Activated CD4-positive, alpha-beta memory T cell treated with anti-CD3 and anti-CD28 coated beads, Interleukin-2, amount 10 ng/mL, durations not matched to agents 7 days and 5 days (primary cell): ENCODE measurements around the gene NAA50. TPM values are rescaled to one million over a fixed set of nuclear protein-coding genes. Genes with fewer than 3 reads are reported as not detected.
A peak's percentile ranks its signal among the peaks of the same experiment; 100 is the strongest.

Source experiments
- CTCF ChIA-PET: fragments of 350-600 bp; sonication (Branson Sonifier 250); formaldehyde crosslinking; loops from one replicate; lab custom pipeline; 2021; ENCODE audit warnings: antibody characterized with exemption, inconsistent platforms; lab: Charles Lee
- POLR2A ChIA-PET: fragments of 350-600 bp; sonication (Branson Sonifier 250); formaldehyde crosslinking; loops from one replicate; lab custom pipeline; 2021; ENCODE audit warnings: antibody characterized with exemption; lab: Charles Lee
- DNase-seq: peaks from one replicate; pipeline ENCODE4 v3.0.0-alpha.2; 2020
- H3K27ac Mint-ChIP-seq: one replicate; pipeline ENCODE4 v1.8.0; 2021; ENCODE audit warnings: mild to moderate bottlenecking, mixed read lengths
- H3K27me3 Mint-ChIP-seq: one replicate; pipeline ENCODE4 v1.8.0; 2021; ENCODE audit warnings: mixed read lengths
- H3K36me3 Mint-ChIP-seq: one replicate; pipeline ENCODE4 v1.8.0; 2021; ENCODE audit warnings: low read depth, mixed read lengths
- H3K4me1 Mint-ChIP-seq: one replicate; pipeline ENCODE4 v1.8.0; 2021; ENCODE audit warnings: mixed read lengths
- H3K4me3 Mint-ChIP-seq: one replicate; pipeline ENCODE4 v1.8.0; 2021; ENCODE audit warnings: mild to moderate bottlenecking, mixed read lengths
- H3K9me3 Mint-ChIP-seq: one replicate; pipeline ENCODE4 v1.8.0; 2021; ENCODE audit warnings: mixed read lengths
- total RNA-seq, 2 experiments: library from RNA; stranded (reverse); gene quantifications; one replicate each; pipeline ENCODE4 v1.2.3, GENCODE V29; 2021

Gene NAA50
- total RNA-seq, 2 experiments from 2014 or later, result 104 to 106 TPM

DNA sequence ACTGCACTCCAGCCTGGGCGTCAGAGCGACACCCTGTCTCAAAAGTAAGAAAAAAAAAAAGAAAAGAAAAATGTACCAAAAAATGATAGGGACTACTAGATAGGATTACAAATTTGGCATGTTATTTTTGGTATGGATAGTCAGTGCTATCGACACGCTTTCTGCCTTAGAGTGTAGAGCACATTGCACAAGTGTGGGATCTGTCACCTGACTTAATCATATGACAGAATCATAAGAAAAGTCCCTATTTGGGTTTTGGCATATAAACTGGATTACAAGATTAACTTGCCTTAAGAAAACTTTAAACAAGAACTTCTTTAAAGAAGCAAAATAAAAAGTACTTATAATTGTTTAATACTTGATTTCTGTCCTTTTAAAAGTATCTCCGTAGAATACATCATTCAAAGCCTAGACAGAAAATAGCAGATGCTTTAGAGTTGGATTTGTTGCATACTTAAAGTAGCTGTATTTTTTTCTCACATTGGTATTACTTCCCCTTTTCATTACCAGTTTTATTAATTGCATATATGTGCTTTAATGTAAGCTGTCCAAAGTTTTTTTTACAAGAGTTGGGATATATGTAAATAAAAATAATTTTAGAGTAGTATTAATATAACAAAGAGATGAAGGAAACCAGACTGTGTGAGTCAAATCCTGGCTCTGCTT, 8.6 kb upstream of the NAA50 start:
- peaks cover 6% of the 10 kb centered on the region for H3K36me3 Mint-ChIP-seq
- H3K27me3 Mint-ChIP-seq, result no peaks in the 10 kb centered on the region
- H3K4me1 Mint-ChIP-seq, result no peaks in the 10 kb centered on the region
- peaks cover 2% of the 10 kb centered on the region for H3K9me3 Mint-ChIP-seq
- no peak overlapping the region for H3K27ac Mint-ChIP-seq
- DNase-seq, result no peak
- no peak overlapping the region for H3K4me3 Mint-ChIP-seq
- POLR2A ChIA-PET, result no interaction called here
- CTCF ChIA-PET, result interaction anchor here (0.5 kb wide), 1 partner anchor 22 kb away, joined by 4 read pairs; no protein-coding TSS in a partner anchor

DNA sequence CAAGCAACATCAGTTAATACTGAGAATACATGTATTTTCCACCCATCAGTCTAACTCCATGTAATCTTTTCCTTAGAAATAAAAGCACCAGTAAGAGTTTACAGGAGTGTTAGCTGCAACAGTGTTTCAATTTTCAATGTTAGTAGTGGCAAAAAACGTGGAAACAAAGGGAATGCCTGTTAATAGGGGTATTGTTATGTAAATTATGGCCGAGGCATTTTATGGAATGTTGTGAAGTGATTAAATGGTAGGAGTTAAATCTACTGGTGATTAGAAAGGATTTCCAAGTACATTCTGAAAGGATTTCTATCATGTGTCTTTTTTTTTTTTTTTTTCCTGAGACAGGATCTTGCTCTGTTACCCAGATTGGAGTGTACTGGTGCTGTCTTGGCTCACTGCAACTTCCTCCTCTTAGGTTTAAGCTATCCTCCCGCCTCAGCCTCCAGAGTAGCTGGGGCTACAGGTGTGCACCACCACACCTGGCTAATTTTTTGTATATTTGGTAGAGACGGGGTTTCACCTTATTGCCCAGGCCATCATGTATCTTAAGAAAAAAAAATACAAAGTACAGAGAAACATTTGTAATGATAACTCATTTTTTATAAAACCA, 7.4 kb upstream of the NAA50 start:
- Mint-ChIP-seq H3K4me1 (peaks cover 9% of the 10 kb centered on the region), H3K4me3 (no peak overlapping the region), H3K36me3 (peaks cover 6% of the 10 kb centered on the region), H3K27ac (no peak overlapping the region), H3K9me3 (peaks cover 2% of the 10 kb centered on the region), H3K27me3 (no peaks in the 10 kb centered on the region)
- POLR2A ChIA-PET, result no interaction called here
- CTCF ChIA-PET, result no interaction called here
- no peak for DNase-seq

DNA sequence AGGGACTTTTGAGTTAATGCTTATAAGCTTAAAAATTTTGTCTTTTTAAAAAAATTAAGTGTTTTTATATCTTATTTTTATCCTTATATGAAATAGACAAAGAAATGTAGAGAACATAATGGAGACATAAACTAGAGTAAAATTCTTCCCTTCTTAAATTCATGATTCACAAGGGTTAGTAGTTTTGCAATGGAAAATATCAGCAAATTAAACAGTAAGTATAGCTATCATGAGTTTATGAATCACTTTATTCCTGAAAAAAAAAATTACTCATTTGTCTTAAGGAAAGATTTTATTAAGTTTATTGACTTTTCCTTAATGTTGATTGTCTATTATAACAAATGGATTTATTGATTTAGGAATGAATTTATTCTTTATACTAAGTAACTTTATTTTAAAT, 5.1 kb upstream of the NAA50 start:
- CTCF ChIA-PET, result interaction anchor here (0.8 to 1.5 kb wide), 4 partner anchors 13 to 84 kb away, joined by 3 to 4 read pairs (median 3); no protein-coding TSS in a partner anchor
- POLR2A ChIA-PET, result no interaction called here
- no peak for DNase-seq
- no peak overlapping the region for H3K27ac Mint-ChIP-seq
- H3K4me3 Mint-ChIP-seq, result no peak overlapping the region
- H3K9me3 Mint-ChIP-seq, result no peaks in the 10 kb centered on the region
- peaks cover 9% of the 10 kb centered on the region for H3K36me3 Mint-ChIP-seq
- peaks cover 19% of the 10 kb centered on the region for H3K4me1 Mint-ChIP-seq
- no peaks in the 10 kb centered on the region for H3K27me3 Mint-ChIP-seq

DNA sequence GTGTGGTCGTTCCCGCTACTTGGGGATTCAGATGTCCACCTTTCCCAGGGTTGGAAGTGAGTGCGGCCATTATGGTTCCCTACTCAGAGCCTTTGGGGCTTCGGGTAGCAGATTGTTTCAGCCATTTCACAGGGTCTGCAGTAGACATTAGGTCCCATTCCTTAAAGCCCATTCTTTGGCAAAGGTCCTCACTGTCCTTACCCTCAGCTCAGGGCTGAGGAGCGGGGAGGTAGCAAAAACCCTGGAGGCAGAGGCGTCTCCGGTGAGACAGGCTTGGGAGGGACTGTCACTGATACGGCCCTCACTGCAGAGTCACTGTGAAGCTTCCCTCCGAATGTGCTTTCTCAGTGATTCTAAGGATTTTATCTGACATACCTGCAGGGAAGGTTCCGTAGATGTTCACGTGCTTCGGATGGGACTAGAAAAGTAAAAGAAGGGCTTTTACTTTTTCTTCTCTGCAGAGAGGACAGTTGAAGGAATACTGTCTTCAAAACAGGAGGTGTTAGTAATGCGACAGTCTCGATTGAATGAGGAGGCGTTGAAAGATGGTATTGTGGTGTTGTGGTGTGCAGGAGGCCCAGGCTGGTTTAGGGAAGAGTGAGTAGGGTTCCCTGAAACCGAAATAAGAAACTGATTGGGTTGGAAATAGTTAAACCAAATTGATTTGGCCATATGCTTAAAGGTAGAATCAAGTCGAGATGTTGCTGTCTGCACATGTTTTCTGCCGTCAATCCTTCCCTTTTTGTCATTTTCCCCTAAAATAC, 1.4 kb upstream of the NAA50 start:
- Mint-ChIP-seq H3K27me3 (no peaks in the 10 kb centered on the region), H3K36me3 (peaks cover 16% of the 10 kb centered on the region), H3K4me3 (peak overlapping the region; percentile 98), H3K27ac (peak overlapping the region; percentile 100), H3K9me3 (no peaks in the 10 kb centered on the region), H3K4me1 (peaks cover 40% of the 10 kb centered on the region)
- DNase-seq, result peak; percentile 26
- ChIA-PET CTCF (interaction anchor here (1.0 to 3.2 kb wide), 4 partner anchors 13 to 308 kb away, joined by 3 to 65 read pairs (median 4); partner anchors contain the start of gene GRAMD1C), POLR2A (interaction anchor here (0.7 to 4.1 kb wide), 10 partner anchors 9 to 467 kb away, joined by 3 to 58 read pairs (median 7); partner anchors contain the start of genes SPICE1 and USF3)

DNA sequence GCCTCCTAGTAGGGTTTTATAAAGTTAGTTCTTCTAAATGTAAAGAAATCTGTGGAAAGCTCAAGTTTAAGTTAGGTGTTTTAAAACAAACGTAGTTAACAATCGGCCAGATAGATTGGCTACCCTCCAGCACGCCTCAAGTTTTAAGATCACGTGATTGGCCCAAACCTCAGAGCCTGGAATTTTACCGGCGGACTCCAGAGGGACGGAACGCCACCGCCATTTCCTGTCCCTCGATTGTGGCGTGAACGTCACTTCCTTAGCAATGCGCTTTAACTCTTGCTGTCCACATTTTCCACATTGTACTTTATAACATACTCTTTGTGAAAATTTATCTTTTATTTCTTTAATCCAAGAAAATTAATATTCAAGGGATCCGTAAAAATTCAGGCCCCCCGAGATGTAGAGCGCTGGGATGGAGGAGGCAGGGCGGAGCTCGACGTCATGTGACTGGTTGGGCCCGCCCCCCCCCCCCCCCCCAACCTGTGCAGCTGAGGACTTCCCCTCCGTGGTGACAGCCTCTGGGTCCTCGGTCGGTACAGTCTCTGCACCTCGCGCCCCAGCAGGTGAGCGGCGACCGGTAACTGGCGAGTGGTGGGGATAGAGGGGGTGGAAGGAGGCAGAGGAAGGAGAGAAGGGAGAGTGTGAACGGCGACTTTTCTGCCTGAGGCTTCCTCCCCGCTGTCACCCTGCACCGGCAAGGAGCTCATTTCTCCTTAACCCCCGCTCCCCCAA, 666 bp upstream of the NAA50 start, which contains the start of gene ATP6V1A:
TSS of gene ATP6V1A (plus strand) at position 488 of the 735 bp plus-strand sequence. CDS start 31,719 bp downstream, outside the sequence.
- peak; percentile 85 for DNase-seq

DNA sequence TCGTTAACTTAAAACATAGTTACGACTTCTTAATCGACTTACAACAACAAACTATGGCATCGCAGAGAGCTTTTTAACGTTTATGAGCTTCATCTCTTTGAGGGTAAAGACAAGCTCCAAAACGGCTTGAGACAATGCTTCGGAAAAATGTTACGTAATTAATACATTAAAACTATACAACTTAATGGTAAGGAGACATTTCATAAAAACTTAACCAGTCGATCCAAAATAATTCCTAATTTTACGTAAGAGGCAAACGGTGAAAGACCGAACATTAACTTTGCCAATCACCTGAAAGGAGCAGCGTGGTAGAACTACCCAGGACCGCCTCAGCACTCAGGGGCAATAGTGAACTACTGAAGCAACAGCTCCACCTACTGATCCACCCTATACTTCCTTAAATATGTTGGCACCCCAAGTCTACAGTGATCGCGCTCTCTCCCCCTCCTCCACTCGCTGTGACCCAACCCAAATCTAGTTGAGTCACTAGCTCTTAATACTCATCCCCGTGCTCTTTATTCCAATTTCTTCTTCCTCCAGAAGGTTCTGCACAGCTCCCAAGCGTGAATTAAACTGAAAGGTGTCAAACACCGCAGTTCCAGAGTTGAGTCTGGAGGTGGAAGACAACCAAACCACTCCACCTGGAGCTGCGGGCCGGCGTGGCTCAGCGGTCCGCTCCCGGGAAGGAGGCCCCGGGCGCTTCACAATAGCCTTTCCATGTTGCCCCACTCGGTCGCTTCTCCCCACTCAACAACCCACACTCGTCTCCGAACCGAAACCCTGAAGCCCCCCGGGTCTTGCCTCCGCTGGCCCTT, 901 bp downstream of the NAA50 start:
- DNase-seq, result peak; percentile 80
- Mint-ChIP-seq H3K4me3 (peak overlapping the region; percentile 98), H3K9me3 (no peaks in the 10 kb centered on the region), H3K27me3 (no peaks in the 10 kb centered on the region), H3K27ac (peak overlapping the region; percentile 100), H3K4me1 (peaks cover 58% of the 10 kb centered on the region), H3K36me3 (peaks cover 21% of the 10 kb centered on the region)
- POLR2A ChIA-PET, result interaction anchor here (0.6 to 4.1 kb wide), 13 partner anchors 10 to 562 kb away, joined by 3 to 58 read pairs (median 4); partner anchors contain the start of genes CCDC191, QTRT2, SPICE1 and USF3
- CTCF ChIA-PET, result interaction anchor here (0.8 to 3.2 kb wide), 23 partner anchors 11 to 385 kb away, joined by 3 to 65 read pairs (median 4); partner anchors contain the start of genes GRAMD1C, SPICE1 and USF3

More for the DNA sequence above, 666 bp upstream of the NAA50 start, which contains the start of gene ATP6V1A:
- H3K9me3 Mint-ChIP-seq, result no peaks in the 10 kb centered on the region
- CTCF ChIA-PET, result interaction anchor here (1.0 to 3.2 kb wide), 6 partner anchors 12 to 309 kb away, joined by 3 to 65 read pairs (median 7); partner anchors contain the start of genes GRAMD1C, SPICE1 and USF3
- no peaks in the 10 kb centered on the region for H3K27me3 Mint-ChIP-seq
- peaks cover 47% of the 10 kb centered on the region for H3K4me1 Mint-ChIP-seq
- peak within 1 kb of the TSS; percentile 98 for H3K4me3 Mint-ChIP-seq
- H3K27ac Mint-ChIP-seq, result peak within 1 kb of the TSS; percentile 100
- POLR2A ChIA-PET, result interaction anchor here (0.7 to 4.1 kb wide), 14 partner anchors 9 to 468 kb away, joined by 3 to 58 read pairs (median 4); partner anchors contain the start of genes SPICE1 and USF3
- peaks cover 16% of the 10 kb centered on the region for H3K36me3 Mint-ChIP-seq

DNA sequence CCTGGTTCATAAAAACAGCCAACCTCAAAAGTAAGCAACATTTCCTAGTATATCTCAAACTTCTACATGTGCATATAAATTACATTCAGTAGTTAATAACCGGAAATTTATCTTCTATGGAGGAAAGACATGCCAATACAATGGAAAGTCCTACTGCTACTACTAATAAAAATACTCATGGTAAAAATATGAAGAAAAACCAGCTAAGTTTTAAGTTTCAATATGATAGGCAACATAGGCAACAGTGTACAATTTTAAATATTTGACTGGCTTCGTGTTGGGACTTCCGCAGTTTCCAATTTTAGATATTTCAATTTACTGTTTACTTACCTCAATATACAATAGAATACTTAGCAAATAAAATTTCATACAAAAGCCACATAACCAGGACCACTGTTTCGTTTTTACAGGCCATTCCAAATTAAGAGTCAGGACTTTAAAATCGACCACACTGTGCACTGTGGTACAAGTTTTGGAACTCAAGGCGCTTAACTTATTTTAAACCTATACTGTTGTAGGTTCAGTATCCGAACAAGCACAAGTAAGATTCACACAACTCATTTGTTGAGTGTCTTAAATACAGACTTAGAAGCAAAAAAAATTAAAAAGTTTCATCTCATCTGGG, 2.9 kb downstream of the NAA50 start:
- Mint-ChIP-seq H3K9me3 (no peaks in the 10 kb centered on the region), H3K4me1 (peaks cover 52% of the 10 kb centered on the region), H3K36me3 (peaks cover 18% of the 10 kb centered on the region), H3K27ac (peak overlapping the region; percentile 63), H3K27me3 (no peaks in the 10 kb centered on the region), H3K4me3 (peak overlapping the region; percentile 98)
- ChIA-PET CTCF (interaction anchor here (0.6 kb wide), 1 partner anchor 1095 kb away, joined by 4 read pairs; no protein-coding TSS in a partner anchor), POLR2A (no interaction called here)
- no peak for DNase-seq

DNA sequence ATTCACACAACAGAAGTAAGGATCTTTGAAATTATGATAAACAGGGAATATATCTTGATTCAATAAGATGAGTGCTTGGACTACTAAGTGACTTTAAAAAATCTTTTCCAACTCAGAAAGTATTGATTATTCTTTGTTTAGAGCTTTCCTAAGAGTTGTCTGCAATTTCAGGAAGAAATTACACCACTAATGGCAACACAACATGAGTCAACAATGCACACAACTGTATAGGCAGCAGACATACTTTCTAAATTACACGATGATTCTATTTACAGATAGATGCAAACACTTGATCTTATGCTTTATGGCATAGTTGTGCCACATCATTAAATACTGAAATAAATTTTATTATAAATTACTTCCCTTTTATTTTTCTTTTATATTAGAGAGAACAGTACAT, 4.4 kb downstream of the NAA50 start:
- Mint-ChIP-seq H3K27ac (peak overlapping the region; percentile 60), H3K36me3 (peaks cover 16% of the 10 kb centered on the region), H3K4me3 (no peak overlapping the region), H3K9me3 (no peaks in the 10 kb centered on the region), H3K4me1 (peaks cover 57% of the 10 kb centered on the region), H3K27me3 (no peaks in the 10 kb centered on the region)
- no peak for DNase-seq
- POLR2A ChIA-PET, result interaction anchor here (0.6 to 1.3 kb wide), 6 partner anchors 15 to 480 kb away, joined by 3 to 4 read pairs (median 3); no protein-coding TSS in a partner anchor
- CTCF ChIA-PET, result interaction anchor here (0.7 to 1.6 kb wide), 8 partner anchors 9 to 246 kb away, joined by 3 to 5 read pairs (median 3); no protein-coding TSS in a partner anchor

DNA sequence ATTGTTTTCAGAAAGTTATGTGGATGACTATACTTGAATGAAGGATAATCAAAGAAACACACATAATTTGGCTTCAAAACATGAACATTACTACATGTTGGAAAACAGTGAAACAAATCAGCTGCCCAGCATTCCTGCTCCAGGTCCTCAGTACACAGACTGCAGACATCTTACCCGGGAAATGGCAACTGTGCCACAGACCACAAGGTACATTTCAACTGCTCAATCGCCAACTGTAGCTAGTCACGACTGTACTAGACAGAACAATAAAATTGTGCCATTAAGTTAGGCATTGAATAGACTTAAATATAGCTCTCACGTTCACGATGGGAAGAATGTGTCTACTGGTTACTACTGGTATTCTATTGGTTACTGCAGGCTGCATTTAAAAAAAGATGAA, 5.0 kb downstream of the NAA50 start:
- peak overlapping the region; percentile 60 for H3K27ac Mint-ChIP-seq
- no peak overlapping the region for H3K4me3 Mint-ChIP-seq
- POLR2A ChIA-PET, result interaction anchor here (1.3 kb wide), 1 partner anchor 481 kb away, joined by 4 read pairs; no protein-coding TSS in a partner anchor
- no peak for DNase-seq
- H3K4me1 Mint-ChIP-seq, result peaks cover 61% of the 10 kb centered on the region
- H3K9me3 Mint-ChIP-seq, result no peaks in the 10 kb centered on the region
- CTCF ChIA-PET, result interaction anchor here (1.6 kb wide), 1 partner anchor 33 kb away, joined by 3 read pairs; no protein-coding TSS in a partner anchor
- H3K36me3 Mint-ChIP-seq, result peaks cover 12% of the 10 kb centered on the region
- no peaks in the 10 kb centered on the region for H3K27me3 Mint-ChIP-seq

DNA sequence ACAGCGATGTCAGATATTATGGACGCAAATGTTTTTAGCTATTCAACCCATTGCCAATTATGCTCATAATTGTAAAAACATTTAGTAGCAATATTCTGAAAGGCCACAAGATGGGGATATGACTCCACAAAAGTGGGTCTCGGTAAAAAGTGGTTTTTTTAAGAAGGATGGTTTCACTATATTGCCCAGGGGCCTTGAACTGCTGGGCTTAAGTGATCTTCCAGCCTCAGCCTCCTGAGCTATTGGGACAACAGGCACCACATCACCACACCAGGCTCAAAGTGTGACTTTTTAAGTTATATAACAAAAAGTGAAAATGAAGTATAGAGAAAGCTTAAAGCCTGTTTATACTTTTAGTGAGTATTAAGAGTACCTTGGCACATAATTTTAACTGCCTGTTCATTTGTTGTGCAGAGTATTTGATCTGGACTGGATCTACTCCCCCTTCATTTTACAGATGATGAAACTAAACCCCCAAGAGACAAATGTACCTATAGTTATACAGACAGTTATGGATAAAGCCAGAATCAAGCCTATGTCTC, 9.4 kb downstream of the NAA50 start:
- POLR2A ChIA-PET, result interaction anchor here (0.6 to 3.7 kb wide), 4 partner anchors 9 to 85 kb away, joined by 3 to 39 read pairs (median 6); partner anchors contain the start of genes ATP6V1A and NAA50
- H3K9me3 Mint-ChIP-seq, result no peaks in the 10 kb centered on the region

More for the DNA sequence above, 9.4 kb downstream of the NAA50 start:
- Mint-ChIP-seq H3K4me3 (no peak overlapping the region), H3K27me3 (no peaks in the 10 kb centered on the region), H3K4me1 (peaks cover 40% of the 10 kb centered on the region), H3K36me3 (peaks cover 5% of the 10 kb centered on the region), H3K27ac (peak overlapping the region; percentile 37)
- CTCF ChIA-PET, result interaction anchor here (0.6 to 5.9 kb wide), 26 partner anchors 9 to 683 kb away, joined by 3 to 65 read pairs (median 5); partner anchors contain the start of genes ATP6V1A, GRAMD1C, NAA50 and USF3
- peak; percentile 31 for DNase-seq
